AG08396 (cell line): ENCODE data around the gene NOL4L.

ENCODE experiments used
- DNase-seq: peaks from one replicate; pipeline ENCODE4 v3.0.0; 2012; ENCODE audit warnings: low spot score, mixed read lengths

The NOL4L gene

GRCh38 chr20:32560989-32561830, 23.9 kb downstream of the NOL4L start:
- no peak for DNase-seq

DNA sequence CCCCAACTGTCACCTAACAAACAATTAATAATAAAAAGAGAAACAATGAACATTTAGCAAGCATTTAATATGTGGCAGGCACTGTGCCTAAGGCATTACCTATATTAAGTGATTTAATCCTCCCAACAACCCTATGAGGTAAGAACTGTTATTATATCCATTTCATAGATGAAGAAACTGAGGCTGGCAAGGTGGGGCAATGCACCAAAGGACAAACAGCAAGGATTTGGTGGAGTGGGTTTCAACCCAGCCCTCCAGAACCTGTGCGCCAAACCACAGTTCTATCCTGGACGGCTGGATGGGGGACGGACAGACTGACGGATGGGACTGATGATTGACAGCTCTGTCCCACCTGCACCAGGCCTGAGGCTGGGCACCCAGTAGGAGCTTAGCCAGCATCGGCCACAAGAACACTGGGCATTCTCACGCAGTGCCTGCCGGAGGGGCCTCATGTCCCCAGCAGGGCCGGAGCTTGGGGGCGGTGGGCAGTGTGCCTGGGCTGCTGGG, 24.6 kb downstream of the NOL4L start:
- DNase-seq, result no peak

DNA sequence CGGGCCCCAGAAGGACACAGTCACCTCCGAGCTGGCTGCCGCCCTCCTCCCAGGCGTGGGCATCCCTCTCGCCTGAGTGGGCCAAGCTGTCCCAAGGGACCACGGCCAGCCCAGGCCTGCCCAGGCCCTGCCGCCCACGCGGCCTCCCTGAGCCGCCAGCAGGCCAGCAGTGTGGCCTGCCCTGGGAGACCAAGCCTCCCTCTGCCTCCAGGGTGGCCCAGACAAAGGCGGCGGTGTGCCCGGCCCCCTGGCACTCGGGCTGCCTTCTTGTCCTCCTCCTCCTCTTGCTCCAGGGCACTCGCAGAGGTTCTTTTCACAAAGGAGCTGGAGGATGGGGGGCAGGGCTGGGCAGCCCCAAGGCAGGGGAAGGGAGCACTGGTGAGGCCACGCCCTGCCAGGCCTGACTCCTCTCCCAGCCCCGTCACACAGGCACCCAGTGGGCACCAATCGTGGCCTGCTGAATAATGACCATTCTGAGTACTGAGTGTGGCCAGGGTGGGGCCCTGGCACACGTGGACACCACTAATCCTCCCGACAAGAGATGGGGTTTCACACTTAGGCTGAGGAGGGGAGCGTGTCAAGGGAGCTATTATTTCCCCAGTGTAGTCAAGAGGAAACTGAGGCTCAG, 25.3 kb downstream of the NOL4L start:
- no peak for DNase-seq

DNA sequence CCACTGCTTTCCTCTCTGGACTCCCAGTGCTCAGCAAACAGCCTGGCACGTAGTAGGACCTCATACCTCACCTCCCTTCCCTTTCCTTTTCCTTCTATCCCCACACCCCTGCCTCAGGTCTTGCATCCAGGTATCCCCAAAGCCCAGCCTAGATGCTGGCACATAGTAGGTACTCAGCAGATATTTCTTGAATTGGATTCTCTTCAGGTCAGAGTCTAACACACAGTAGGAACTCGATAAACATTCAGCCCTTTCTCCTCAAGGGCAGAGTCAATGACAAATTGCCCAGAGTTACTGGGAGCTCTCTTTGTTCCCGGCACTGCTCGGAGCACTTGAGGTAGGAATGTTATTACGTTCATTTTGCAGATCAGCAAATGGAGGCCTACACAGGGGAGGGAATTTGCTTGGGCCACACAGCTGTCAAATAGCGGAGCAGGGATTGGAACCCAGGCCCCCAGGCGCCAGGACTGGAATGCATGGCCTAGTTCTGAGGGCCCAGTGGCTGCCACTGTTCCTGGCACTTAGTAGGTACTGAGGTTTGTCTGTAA, 25.9 kb downstream of the NOL4L start:
- DNase-seq, result no peak

GRCh38 chr20:32558526-32558925, 26.6 kb downstream of the NOL4L start:
- DNase-seq, result no peak

DNA sequence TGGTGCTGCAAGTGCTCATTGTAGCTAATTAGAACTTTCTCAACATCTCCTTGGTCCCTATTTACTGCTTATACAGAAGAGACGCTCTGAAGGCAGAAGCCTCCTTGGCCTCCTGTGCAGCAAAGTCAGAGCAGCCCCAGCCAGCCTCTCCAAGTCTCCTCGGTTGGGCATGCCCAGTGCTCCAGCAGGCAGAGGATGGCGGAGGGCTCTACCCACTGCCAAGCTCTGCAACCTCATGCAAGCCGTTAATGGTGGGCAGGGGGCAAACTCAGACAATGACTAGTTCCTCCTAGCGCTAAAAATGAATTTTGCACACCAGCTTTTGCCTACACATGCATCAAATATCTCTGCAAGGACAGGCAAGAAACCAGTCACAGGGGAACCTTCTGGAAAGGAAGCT, 27.8 kb downstream of the NOL4L start:
- no peak for DNase-seq

DNA sequence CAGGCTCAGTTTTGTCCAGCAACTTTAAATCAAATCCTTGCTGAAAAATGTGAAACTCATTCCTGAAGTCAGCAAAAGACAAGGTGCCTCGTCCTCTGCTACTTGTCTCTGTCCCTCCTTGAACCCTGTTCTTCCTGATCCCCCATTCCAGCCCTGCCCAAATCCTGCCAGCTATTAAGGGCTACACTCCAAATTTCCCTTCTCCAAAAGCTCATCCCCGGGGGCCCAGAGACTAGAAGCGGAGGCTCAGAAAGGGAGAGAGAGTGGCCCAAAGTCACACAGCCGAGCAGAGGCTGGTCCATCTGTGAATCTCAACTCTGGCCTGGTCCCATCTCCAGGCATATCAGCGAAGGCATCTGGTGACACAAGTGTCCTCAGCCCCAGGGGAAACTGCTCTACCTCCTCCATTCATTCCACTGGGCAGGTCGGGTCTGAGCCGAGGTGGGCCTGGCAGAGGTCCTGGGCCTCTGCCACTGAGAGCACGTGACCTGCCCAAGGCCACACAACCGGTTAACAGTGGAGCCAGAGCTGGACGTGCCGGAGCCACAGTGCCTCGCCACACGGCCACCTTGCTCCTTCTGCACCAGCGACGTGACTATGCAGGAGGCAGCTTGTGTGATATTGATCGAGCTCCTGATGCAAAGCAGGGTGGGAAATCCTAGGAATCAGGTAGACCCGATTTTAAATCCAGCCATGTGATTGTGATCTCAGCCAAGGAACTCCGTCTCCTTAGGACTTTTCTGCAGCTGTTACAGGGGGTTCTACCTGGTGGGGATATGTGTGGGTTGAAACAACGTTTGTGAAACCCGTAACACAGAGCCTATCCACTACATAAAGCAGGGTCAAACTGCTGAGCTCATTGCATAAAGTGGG, 28.6 kb downstream of the NOL4L start:
- DNase-seq, result no peak

DNA sequence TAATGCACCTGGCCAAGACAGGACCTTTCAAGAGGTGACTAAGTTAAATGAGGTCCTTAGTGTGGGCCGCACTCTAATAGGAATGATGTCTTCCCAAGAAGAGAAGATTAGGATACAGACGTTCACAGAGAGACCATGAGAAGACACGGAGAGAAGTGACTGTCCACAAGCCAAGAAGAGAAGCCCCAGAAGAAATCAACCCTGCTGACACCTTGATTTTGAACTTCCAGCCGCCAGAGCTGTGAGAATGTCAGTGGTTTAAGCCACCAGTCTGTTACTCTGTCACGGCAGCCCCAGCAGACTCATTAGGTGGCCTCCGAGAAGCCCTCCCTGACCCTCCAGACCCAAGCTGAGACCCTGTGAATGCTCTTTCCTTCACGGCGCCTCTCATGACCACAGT, 29.5 kb downstream of the NOL4L start:
- DNase-seq, result no peak

DNA sequence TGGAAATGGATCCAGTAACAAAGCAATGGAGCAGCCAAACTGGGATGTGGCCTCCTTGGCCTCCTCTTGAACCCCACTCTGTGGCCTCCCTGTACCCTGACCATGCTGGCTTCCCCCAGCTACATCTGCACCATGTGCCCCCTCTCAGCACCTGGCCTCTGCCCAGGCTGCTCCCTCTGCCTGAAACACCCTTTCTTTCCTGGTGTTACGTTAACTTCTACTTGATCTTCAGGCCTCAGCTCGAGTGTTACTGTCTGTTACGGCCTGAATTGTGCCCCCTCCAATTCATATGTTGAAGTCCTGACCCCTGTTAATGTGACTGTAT, 30.2 kb downstream of the NOL4L start:
- DNase-seq, result no peak

GRCh38 chr20:32553618-32554017, 31.5 kb downstream of the NOL4L start:
- no peak for DNase-seq

- no peak for DNase-seq
These were observed 33.4 kb downstream of the NOL4L start for GRCh38 chr20:32551693-32552092.

DNA sequence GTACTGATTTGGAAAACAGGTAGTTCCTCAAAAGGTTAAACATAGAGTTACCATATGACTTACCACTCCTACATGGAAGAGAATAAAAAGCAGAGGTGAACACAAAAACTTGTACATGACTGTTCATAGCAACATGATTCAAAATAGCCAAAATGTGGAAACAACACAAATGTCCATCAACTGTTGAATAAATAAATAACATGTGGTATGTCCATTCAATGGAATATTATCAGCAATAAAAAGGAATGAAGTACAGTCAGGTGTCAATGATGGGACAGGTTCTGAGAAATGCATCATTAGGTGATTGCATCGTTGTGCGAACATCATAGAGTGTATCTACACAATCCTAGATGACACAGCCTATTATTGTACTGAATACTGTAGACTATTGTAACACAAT, 35.3 kb downstream of the NOL4L start:
- no peak for DNase-seq

DNA sequence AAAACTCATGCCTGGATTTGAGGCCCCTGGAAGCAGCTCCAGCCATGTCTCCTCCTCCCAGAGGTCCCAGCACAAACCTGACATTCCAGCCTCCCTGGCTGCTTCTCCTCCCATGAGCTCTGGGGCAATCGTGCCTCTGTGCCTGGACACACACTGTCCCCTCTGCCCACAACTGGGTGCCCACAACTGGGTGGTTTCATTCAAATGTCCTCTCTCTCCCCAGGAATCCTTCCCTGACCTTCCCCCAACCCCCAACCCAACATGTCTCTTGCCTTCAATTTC, 37.4 kb downstream of the NOL4L start:
- DNase-seq, result no peak

DNA sequence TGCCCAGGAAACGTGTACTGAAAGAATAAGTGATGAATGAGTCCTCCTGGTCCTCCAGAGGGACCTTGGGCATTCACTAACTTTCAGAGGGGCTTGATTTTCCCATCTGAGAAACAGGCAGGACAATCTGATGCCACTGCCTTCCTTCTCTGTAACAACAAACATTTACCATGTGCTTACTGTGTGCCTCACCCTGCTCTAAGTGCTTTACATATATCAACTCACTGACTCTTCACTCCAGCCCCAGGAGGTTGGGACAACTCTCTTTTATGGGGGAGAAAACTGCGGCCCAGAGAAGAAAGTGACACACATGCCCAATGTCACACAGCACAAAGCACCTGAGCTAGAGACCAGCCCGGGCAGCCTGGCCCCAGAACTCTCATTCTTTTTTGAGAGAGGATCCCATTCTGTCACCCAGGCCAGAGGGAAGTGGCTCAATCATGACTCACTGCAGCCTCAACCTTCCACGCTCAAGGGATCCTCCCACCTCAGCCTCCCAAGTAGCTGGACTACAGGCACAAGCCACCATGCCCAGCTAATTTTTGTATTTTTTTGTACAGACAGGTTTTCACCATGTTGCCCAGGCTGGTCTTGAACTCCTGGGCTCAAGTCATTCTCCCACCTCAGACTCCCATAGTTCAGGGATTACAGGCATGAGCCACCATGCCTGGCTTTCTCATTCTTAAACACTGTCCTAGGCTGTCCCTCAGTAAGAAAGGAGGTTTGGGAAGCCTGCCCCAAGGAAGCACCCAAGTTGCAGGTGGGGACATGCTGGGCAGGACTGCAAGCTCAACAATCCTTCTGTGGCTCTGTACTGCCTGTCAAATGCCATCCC, 38.0 kb downstream of the NOL4L start:
- no peak for DNase-seq

- no peak for DNase-seq
These were observed 40.0 kb downstream of the NOL4L start for GRCh38 chr20:32544893-32545840.

DNA sequence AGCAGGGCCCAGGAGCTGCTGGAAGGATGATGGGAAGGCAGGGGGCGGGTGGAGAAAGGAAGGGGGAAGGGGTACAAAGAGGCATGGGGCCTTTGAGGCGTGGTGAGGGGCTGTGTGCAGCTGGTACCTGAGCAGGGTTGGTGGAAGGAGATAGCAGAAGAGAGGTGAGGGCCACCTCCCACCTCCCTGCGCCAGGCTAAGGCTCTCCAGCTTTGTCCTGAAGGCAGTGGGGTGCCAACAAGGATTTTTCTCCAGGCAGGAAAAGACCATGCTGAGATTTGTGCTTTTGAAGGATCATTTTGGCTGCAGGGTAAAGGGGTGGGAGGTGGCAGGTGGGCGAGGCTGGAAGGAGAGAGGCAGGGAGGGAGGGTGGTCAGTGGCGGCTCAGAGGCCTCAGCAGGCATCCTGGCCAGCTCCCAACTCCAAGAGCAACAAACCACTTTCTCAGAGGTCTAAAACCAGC, 40.8 kb downstream of the NOL4L start:
- DNase-seq, result no peak

- DNase-seq, result no peak
These were observed 41.4 kb downstream of the NOL4L start for GRCh38 chr20:32543570-32544259.

GRCh38 chr20:32542259-32542615, 42.9 kb downstream of the NOL4L start:
- DNase-seq, result no peak

GRCh38 chr20:32541323-32542258, 43.5 kb downstream of the NOL4L start:
- no peak for DNase-seq
